HG02610 (cell line): ENCODE results near the gene CFAP74.

Source experiments
- ATAC-seq: cut with Tn5 transposase; IDR thresholded peaks from one replicate; pipeline ENCODE4 v1.9.1; 2021; ENCODE audit warnings: mild to moderate bottlenecking, moderate library complexity; ENCODE audit not compliant: unreplicated experiment

The CFAP74 gene

GRCh38 chr1:2003541-2004131 lies at the start of gene CFAP74:
Gene CFAP74 (minus strand): TSS chr1:2003786. CDS start chr1:1990956, 12,830 bp downstream.
- ATAC-seq = no peak

GRCh38 chr1:2053217-2053616 lies 49.6 kb upstream of the CFAP74 start:
- no peak for ATAC-seq

- no peak for ATAC-seq
These were observed 49.2 kb upstream of the CFAP74 start for GRCh38 chr1:2052756-2053155.

GRCh38 chr1:2052054-2052679 lies 48.6 kb upstream of the CFAP74 start:
- no peak for ATAC-seq

- ATAC-seq = no peak
These were observed 47.5 kb upstream of the CFAP74 start for GRCh38 chr1:2050793-2051682.

GRCh38 chr1:2050461-2050792 lies 46.8 kb upstream of the CFAP74 start:
- ATAC-seq = no peak

GRCh38 chr1:2049718-2050431 lies 46.3 kb upstream of the CFAP74 start, which contains the start of gene PRKCZ:
Gene PRKCZ (plus strand): TSS chr1:2050411. CDS start chr1:2050631, 220 bp downstream.
- ATAC-seq = no peak

GRCh38 chr1:2049225-2049717 lies 45.7 kb upstream of the CFAP74 start:
- no peak for ATAC-seq

- no peak for ATAC-seq
These were observed 44.5 kb upstream of the CFAP74 start for GRCh38 chr1:2047749-2048729.

- no peak for ATAC-seq
These were observed 43.6 kb upstream of the CFAP74 start for GRCh38 chr1:2046953-2047748.

GRCh38 chr1:2046174-2046917 lies 42.8 kb upstream of the CFAP74 start:
- ATAC-seq = no peak

GRCh38 chr1:2045468-2046173 lies 42.0 kb upstream of the CFAP74 start:
- ATAC-seq = no peak

- no peak for ATAC-seq
These were observed 41.1 kb upstream of the CFAP74 start for GRCh38 chr1:2044510-2045319.

GRCh38 chr1:2043886-2044285 lies 40.3 kb upstream of the CFAP74 start:
- ATAC-seq = no peak

GRCh38 chr1:2042830-2043773 lies 39.5 kb upstream of the CFAP74 start:
- ATAC-seq = no peak

GRCh38 chr1:2041887-2042286 lies 38.3 kb upstream of the CFAP74 start:
- ATAC-seq = no peak
